ENCODE measurements around the gene TSSK2. TPM values are rescaled to one million over a fixed set of nuclear protein-coding genes. Genes with fewer than 3 reads are reported as not detected.

The TSSK2 gene
- total and polyA plus RNA-seq, 2 of the 8 experiments (the other 6 are each of a cell fraction or from before 2014, with no cell fraction given), result not detected

DNA sequence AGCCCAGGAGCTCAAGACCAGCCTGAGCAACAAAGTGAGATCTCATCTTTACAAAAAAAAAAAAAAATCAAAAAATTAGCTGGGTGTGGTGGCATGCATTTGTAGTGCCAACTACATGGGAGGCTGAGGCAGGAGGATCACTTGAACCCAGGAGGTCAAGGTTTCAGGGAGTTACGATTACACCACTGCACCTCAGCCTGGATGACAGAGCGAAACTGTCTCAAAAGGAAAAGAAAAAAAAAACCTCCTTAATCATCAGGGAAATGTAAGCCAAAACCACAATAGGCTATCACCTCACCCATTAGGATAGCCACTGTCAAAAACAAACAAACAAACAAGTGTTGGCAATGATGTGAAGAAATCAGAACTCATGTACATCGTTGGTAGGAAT is 22.3 kb upstream of the TSSK2 start (continued):
- TF ChIP-seq, protein P1, sequence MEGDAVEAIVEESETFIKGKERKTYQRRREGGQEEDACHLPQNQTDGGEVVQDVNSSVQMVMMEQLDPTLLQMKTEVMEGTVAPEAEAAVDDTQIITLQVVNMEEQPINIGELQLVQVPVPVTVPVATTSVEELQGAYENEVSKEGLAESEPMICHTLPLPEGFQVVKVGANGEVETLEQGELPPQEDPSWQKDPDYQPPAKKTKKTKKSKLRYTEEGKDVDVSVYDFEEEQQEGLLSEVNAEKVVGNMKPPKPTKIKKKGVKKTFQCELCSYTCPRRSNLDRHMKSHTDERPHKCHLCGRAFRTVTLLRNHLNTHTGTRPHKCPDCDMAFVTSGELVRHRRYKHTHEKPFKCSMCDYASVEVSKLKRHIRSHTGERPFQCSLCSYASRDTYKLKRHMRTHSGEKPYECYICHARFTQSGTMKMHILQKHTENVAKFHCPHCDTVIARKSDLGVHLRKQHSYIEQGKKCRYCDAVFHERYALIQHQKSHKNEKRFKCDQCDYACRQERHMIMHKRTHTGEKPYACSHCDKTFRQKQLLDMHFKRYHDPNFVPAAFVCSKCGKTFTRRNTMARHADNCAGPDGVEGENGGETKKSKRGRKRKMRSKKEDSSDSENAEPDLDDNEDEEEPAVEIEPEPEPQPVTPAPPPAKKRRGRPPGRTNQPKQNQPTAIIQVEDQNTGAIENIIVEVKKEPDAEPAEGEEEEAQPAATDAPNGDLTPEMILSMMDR (IDR thresholded peaks at IDR 0.05; ENCODE audit: control extremely low read depth in 1 of 3, insufficient read depth in 1 of 3, low read depth in 1 of 3, low read length in 3 of 3), result no peak
- TF ChIP-seq JUN (IDR thresholded peaks at IDR 0.05; ENCODE audit: low read depth, low read length), result no peak

Data from H1 (cell line).